Esophagus mucosa (tissue), 1 donor: Measurements from ENCODE around the gene TNFRSF1A. TPM values are rescaled to one million over a fixed set of nuclear protein-coding genes. Genes with fewer than 3 reads are reported as not detected.

Source experiments
- ATAC-seq: fragments of 200-7000 bp; cut with Tn5 transposase; one replicate; pipeline ENCODE4 v1.9.1; 2020
- total RNA-seq: library from RNA; stranded (reverse); gene quantifications from one replicate; pipeline ENCODE4 v1.2.4, GENCODE V29; 2023
- donor health status: DM: yes; HTN: yes; CAD: no.

TNFRSF1A gene
- 99.3 TPM for total RNA-seq

- peak; percentile 56 for ATAC-seq
Observed at GRCh38 chr12:6341417-6342139, at the start of gene TNFRSF1A. Gene TNFRSF1A (minus strand): TSS chr12:6342076. CDS start chr12:6341814, 262 bp downstream.

GRCh38 chr12:6391013-6391412 is 49.1 kb upstream of the TNFRSF1A start:
- ATAC-seq: peak; percentile 20

GRCh38 chr12:6390084-6390799 is 48.4 kb upstream of the TNFRSF1A start:
- no peak for ATAC-seq

GRCh38 chr12:6387541-6387940 is 45.7 kb upstream of the TNFRSF1A start:
- no peak for ATAC-seq

- ATAC-seq: no peak
Observed at GRCh38 chr12:6386491-6386890, 44.6 kb upstream of the TNFRSF1A start.

GRCh38 chr12:6386038-6386437 is 44.2 kb upstream of the TNFRSF1A start:
- ATAC-seq: no peak

GRCh38 chr12:6384499-6385436 is 42.9 kb upstream of the TNFRSF1A start:
- peak; percentile 30 for ATAC-seq

GRCh38 chr12:6383572-6384498 is 42.0 kb upstream of the TNFRSF1A start, which contains the start of gene LTBR:
Gene LTBR (plus strand): TSS chr12:6384162. CDS start chr12:6384359, 197 bp downstream.
- ATAC-seq: peak; percentile 93

- no peak for ATAC-seq
Observed at GRCh38 chr12:6382982-6383381, 41.1 kb upstream of the TNFRSF1A start.

GRCh38 chr12:6382371-6382770 is 40.5 kb upstream of the TNFRSF1A start:
- no peak for ATAC-seq

- no peak for ATAC-seq
Observed at GRCh38 chr12:6380141-6381121, 38.6 kb upstream of the TNFRSF1A start.

- ATAC-seq: no peak
Observed at GRCh38 chr12:6378709-6379472, 37.0 kb upstream of the TNFRSF1A start.

- peak; percentile 59 for ATAC-seq
Observed at GRCh38 chr12:6377667-6377994, 35.8 kb upstream of the TNFRSF1A start.

GRCh38 chr12:6376870-6377666 is 35.2 kb upstream of the TNFRSF1A start:
- ATAC-seq: no peak

GRCh38 chr12:6376079-6376869 is 34.4 kb upstream of the TNFRSF1A start:
- ATAC-seq: peak; percentile 44

GRCh38 chr12:6375269-6376078 is 33.6 kb upstream of the TNFRSF1A start, which contains the start of gene SCNN1A:
Gene SCNN1A (minus strand): TSS chr12:6375563. CDS start chr12:6374783, 780 bp downstream.
- ATAC-seq: peak; percentile 38

- ATAC-seq: no peak
Observed at GRCh38 chr12:6374786-6375160, 32.9 kb upstream of the TNFRSF1A start.
